A549 (cell line): ENCODE results near the gene MAGOH.

Experiments
- CEBPB ChIP-seq, 2 experiments: fragments of >200 bp in 1 of 2; sonication (Bioruptor Twin) in 1 of 2; formaldehyde crosslinking in 1 of 2; IDR thresholded peaks; 2 replicates each; pipeline ENCODE4 v1.6.1; 2012 to 2016
- CHD2 ChIP-seq: fragments of 150-350 bp; IDR thresholded peaks from 2 replicates; pipeline ENCODE4 v1.6.1; 2014; ENCODE audit warnings: low read length; ENCODE audit not compliant: partially characterized antibody
- CHD4 ChIP-seq: fragments of 200-600 bp; sonication (generic); IDR thresholded peaks from 2 replicates; pipeline ENCODE4 v1.6.1; 2016; ENCODE audit warnings: antibody characterized with exemption, mild to moderate bottlenecking, borderline replicate concordance
- EP300 ChIP-seq, 2 experiments: fragments of >200 bp; sonication (Bioruptor Twin); formaldehyde crosslinking; IDR thresholded peaks; 2 replicates in 1 of 2; 3 replicates in 1 of 2; pipeline ENCODE4 v1.6.1; 2016 to 2017
- HMGXB4 ChIP-seq: fragments of 250-450 bp; sonication (Bioruptor Pico); IDR thresholded peaks from 2 replicates; pipeline ENCODE4 v1.5.0; 2021; ENCODE audit warnings: mild to moderate bottlenecking, moderate library complexity, borderline replicate concordance
- MAFK ChIP-seq: fragments of 450-650 bp; IDR thresholded peaks from 2 replicates; pipeline ENCODE4 v1.6.1; 2014; ENCODE audit not compliant: partially characterized antibody
- POLR2A ChIP-seq: IDR thresholded peaks from 2 replicates; pipeline ENCODE4 v1.6.1; 2012; ENCODE audit warnings: mild to moderate bottlenecking, low read length
- RFX5 ChIP-seq: fragments of 450-650 bp; IDR thresholded peaks from 2 replicates; pipeline ENCODE4 v1.7.1; 2014; ENCODE audit warnings: antibody characterized with exemption, mild to moderate bottlenecking, moderate library complexity
- TF ChIP-seq, protein P1 (sequence below): fragments of >200 bp; sonication (Bioruptor Twin); formaldehyde crosslinking; IDR thresholded peaks from 3 replicates; pipeline ENCODE4 v1.5.1; 2016
- TF ChIP-seq, protein P2 (sequence below): IDR thresholded peaks from 2 replicates; pipeline ENCODE4 v1.6.1; 2012

DNA sequence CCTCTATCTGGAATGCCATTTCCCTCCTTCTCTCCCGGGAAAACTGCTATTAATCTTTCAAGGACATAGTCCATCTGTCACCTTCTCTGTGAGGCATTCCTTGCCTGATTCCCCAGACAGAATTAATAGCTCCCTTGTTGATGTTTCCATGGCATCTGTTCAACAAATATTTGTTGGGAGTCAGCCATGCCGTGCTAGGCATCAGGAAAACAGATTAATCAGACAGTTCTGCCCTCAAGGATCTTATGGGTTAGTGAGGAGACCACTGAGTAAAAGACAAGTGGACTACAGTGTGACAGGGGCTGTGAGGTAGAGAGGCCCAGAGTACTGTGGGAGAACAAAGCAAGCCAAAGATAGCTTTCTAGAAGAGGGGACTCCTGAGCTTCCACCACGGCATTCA lies 11.4 kb upstream of the MAGOH start:
- TF ChIP-seq, protein P1, sequence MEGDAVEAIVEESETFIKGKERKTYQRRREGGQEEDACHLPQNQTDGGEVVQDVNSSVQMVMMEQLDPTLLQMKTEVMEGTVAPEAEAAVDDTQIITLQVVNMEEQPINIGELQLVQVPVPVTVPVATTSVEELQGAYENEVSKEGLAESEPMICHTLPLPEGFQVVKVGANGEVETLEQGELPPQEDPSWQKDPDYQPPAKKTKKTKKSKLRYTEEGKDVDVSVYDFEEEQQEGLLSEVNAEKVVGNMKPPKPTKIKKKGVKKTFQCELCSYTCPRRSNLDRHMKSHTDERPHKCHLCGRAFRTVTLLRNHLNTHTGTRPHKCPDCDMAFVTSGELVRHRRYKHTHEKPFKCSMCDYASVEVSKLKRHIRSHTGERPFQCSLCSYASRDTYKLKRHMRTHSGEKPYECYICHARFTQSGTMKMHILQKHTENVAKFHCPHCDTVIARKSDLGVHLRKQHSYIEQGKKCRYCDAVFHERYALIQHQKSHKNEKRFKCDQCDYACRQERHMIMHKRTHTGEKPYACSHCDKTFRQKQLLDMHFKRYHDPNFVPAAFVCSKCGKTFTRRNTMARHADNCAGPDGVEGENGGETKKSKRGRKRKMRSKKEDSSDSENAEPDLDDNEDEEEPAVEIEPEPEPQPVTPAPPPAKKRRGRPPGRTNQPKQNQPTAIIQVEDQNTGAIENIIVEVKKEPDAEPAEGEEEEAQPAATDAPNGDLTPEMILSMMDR: no peak
- TF ChIP-seq EP300 (IDR thresholded peaks at IDR 0.05) (no peak), CEBPB (IDR thresholded peaks at IDR 0.05) (no peak), CHD4 (no peak), MAFK (no peak), HMGXB4 (no peak), POLR2A (no peak), CHD2 (no peak), RFX5 (no peak)
- TF ChIP-seq, protein P2, sequence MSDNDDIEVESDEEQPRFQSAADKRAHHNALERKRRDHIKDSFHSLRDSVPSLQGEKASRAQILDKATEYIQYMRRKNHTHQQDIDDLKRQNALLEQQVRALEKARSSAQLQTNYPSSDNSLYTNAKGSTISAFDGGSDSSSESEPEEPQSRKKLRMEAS: no peak
